ENCODE results near the gene RPTOR. TPM values are rescaled to one million over a fixed set of nuclear protein-coding genes. Genes with fewer than 3 reads are reported as not detected.
A peak's percentile ranks its signal among the peaks of the same experiment; 100 is the strongest.

The RPTOR gene
- total RNA-seq, 1 experiment from 2014 or later, result 46.2 TPM

DNA sequence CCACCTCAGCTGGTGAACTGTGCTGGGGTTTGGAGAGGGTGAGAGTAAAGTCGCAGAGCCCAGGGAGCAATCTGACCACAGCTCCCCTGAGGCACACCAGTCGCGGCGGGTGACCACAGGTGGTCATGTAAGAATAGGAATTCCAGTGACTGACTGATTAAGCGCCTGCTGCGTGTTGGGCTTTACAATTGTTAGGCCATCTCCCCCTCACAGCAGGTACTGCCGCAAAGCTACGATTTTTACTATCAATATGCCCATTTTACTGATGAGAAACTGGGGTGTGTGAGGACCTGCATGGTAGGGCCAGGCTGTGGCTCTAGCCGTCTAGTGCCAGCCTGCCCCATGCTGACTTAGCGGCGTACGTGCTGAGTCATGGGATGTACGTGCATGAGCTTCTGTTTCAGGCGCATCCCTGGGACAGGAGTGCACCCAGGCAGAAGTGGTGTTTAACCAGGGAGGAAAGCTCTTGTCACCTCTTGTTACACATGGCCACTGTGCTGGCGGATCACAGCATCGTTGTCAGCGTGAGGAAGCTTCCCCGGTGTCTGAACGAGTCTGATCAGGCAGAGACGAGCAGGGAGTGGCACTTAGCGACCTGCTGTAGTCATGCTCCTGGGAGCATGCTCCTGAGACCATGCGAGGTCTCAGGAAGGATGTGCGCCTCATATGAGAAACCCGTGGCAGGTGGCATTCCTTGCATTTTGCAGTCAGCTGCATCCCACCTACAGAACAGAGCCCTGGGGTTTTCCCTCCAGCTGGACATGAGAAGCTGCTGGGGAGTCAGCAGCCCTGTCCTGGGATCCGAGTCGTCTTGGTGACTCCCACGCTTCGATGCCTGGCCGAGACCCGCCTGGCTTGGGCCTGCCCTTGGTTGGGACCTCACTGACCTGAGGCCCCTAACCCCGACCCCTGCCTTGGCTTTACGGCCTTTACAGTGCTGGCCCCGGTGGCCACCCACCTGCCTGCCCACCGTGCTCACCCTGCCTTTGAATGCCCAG lies 283.3 kb downstream of the RPTOR start:
- Histone ChIP-seq H3K27me3 (ENCODE audit: low read length) (no peaks in the 10 kb centered on the region), H3K4me1 (ENCODE audit: insufficient read depth, low read length) (peaks cover 44% of the 10 kb centered on the region), H3K4me3 (ENCODE audit: low read length) (no peak overlapping the region), H3K9me2 (replicated peaks; ENCODE audit: low read length) (no peaks in the 10 kb centered on the region), H3K79me2 (ENCODE audit: low read length) (no peaks in the 10 kb centered on the region), H3K36me3 (ENCODE audit: low read depth, low read length) (peaks cover 15% of the 10 kb centered on the region; the same call in 1 of the 2 replicates), H3K9ac (ENCODE audit: low read length) (peak overlapping the region; percentile 77), H2AFZ (ENCODE audit: low read length) (no peak overlapping the region), H4K20me1 (ENCODE audit: low read length) (no peaks in the 10 kb centered on the region), H3F3A (ENCODE audit: low read length, unreplicated experiment) (peaks cover 5% of the 10 kb centered on the region), H3K9me3 (ENCODE audit: low read length) (no peaks in the 10 kb centered on the region), H3K4me2 (ENCODE audit: low read length) (peak overlapping the region; percentile 29), H3K27ac (ENCODE audit: low read length) (peak overlapping the region; percentile 96)
- TF ChIP-seq CTCF (conservative IDR thresholded peaks at IDR 0.05; ENCODE audit: low read depth, low read length), result no peak
- TF ChIP-seq EZH2phosphoT487 (IDR thresholded peaks at IDR 0.05; ENCODE audit: borderline replicate concordance, low read length), result no peak
- no peak for TF ChIP-seq EZH2 (IDR thresholded peaks at IDR 0.05; ENCODE audit: low read length, unreplicated experiment)
- no peak for ATAC-seq
- no TSS peak for BruUV-seq (replicated peaks)
- intact Hi-C loops (cut with micrococcal nuclease), result loop anchor here (2.0 kb wide), 2 partner anchors 33 to 63 kb away; no protein-coding TSS in a partner anchor
- ChIA-PET CTCF (no interaction called here), POLR2A (ENCODE audit: unreplicated experiment) (no interaction called here)
- no peak for DNase-seq

DNA sequence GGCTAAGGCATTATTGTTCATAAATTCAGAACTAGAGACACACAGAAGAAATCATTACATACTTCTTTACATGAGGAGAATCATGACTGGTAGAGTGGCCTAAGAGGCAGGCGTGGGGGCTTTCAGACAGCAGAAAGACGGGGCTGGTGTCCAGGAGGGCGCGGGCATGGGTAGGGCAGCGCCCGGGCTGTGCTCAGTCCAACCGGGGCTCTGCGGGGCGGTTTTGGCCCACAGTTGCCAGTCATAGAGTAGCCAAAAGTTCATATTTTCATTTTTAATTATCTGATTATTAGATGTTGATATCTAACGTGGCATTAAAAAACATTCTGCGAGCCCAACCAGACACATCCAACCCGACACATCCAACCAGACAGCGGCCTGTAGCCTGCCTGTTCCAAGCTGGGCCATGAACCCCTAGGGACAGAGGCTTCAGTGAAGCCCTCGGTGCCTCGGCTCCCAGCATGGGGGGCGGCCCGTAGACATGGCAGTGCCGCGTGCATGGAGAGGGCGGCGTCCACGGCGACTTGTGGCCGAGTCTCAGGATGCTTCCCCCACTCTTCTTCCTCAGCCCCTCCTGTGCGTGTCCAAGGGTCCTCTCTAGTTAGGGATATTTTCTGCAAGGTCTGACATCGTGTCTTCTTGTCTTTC lies 284.7 kb downstream of the RPTOR start:
- no peaks in the 10 kb centered on the region for H3K79me2 ChIP-seq (ENCODE audit: low read length)
- H3K9ac ChIP-seq (ENCODE audit: low read length), result no peak overlapping the region
- BruUV-seq (replicated peaks), result no TSS peak
- H3F3A ChIP-seq (ENCODE audit: low read length, unreplicated experiment), result peaks cover 5% of the 10 kb centered on the region
- no peak overlapping the region for H3K4me3 ChIP-seq (ENCODE audit: low read length)
- intact Hi-C loops (cut with micrococcal nuclease), result no loop called here
- no peak overlapping the region for H2AFZ ChIP-seq (ENCODE audit: low read length)
- no peaks in the 10 kb centered on the region for H4K20me1 ChIP-seq (ENCODE audit: low read length)
- H3K9me2 ChIP-seq (replicated peaks; ENCODE audit: low read length), result no peaks in the 10 kb centered on the region
- no peaks in the 10 kb centered on the region for H3K27me3 ChIP-seq (ENCODE audit: low read length)
- TF ChIP-seq EZH2 (IDR thresholded peaks at IDR 0.05; ENCODE audit: low read length, unreplicated experiment) (no peak), CTCF (conservative IDR thresholded peaks at IDR 0.05; ENCODE audit: low read depth, low read length) (no peak), EZH2phosphoT487 (IDR thresholded peaks at IDR 0.05; ENCODE audit: borderline replicate concordance, low read length) (no peak)
- peaks cover 49% of the 10 kb centered on the region for H3K4me1 ChIP-seq (ENCODE audit: insufficient read depth, low read length)
- H3K36me3 ChIP-seq (ENCODE audit: low read depth, low read length), result peaks cover 15% of the 10 kb centered on the region; the same call in 1 of the 2 replicates
- H3K9me3 ChIP-seq (ENCODE audit: low read length), result no peaks in the 10 kb centered on the region
- H3K4me2 ChIP-seq (ENCODE audit: low read length), result no peak overlapping the region
- H3K27ac ChIP-seq (ENCODE audit: low read length), result peak overlapping the region; percentile 31
- POLR2A ChIA-PET (ENCODE audit: unreplicated experiment), result no interaction called here
- CTCF ChIA-PET, result no interaction called here
- ATAC-seq, result no peak
- DNase-seq, result no peak
